Nucleus accumbens (tissue), 56 donors: ENCODE data around the gene CDH13.

ENCODE experiments used
- DNase-seq, 56 donors: peaks; one replicate each; lab custom pipeline; 2025; lab: John Stamatoyannopoulos, UW

CDH13 gene

DNA sequence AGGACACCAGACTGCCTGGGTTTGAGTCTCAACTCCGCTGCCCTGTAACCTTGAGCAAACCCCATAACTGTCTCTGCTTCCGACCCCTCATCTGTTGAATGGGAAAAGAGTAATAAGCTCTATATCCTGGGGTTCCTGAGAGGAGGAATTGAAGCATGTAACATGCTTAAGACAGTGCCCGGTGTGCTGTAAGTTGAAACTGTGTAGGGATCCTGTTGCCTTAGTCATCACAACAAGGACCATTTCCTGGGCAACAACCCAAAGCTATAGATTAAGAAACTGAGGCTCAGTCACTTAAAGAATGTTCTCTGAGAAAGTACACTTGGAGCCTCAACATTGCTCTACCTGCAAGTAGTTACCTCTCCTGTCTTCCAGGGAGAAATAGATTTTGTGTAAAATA is 23.0 kb downstream of the CDH13 start:
- no peak for DNase-seq

DNA sequence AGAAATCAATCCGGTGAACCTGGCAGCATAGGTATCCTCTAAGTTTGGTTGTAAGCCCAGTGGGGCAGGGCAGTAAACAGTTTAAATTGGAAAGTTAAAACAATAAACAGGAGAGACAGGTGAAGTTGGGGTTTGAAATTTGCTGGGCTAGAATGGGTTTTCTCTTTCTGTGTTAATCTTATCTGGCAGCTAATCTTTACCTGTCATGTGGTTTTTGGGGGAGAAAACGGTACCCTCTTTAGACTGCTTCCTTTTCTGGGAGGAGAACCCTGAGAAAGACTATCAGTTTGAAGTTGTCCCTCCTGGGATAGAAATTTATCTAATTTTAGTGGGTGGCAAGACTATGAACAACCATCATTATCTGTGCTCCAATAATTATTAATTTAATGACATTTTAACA is 24.0 kb downstream of the CDH13 start:
- no peak for DNase-seq

DNA sequence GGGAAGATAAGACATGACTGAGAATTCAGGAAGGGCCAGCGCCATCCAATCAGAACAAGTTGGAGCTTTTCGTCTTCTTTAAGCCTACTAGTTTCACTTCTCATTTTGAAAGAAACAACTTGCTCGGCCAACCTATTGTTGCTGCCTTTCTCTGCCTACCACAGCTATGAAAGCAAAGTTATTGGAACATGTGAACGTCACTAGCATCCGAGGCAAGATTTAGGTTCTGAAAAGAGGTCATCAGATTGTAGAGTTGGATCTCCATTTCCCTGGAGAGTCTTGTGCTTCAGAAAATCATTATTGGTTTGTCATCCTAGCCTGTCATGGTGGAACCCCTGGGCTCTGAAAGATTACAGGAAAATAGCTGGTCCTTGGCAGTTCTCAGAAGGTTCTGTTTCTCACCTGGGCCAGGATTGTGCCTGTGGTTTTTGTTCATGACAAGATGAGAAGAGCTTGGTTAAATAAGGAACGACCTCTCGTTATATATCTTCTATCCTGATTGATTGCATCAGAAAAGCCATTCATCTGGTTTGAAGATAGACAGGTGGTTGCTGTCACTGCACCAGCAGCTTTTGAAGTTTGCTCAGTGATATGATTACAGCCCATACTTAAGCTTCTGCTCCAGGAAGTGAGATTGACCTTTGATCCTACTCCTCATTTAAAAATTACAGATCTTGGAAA is 25.3 kb downstream of the CDH13 start:
- DNase-seq, result no peak

DNA sequence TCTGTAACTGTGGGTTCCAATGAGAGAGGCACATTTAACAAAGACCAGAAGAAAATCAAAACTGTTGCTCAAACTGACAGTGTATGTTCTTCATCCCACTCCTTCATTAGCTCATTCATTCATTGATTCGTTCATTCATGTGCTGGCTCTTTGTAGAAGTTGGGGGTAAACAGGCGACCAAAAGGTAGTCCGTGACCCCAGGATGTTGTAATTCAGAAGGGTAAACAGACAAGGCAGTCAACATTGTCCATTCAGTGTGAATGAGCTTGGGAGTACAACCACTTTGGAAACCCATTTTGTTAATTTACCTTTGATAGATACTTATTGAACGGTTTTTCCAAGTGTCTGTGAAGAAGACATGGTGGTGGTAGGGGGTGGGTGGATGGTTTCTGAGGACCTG is 26.1 kb downstream of the CDH13 start:
- no peak for DNase-seq

DNA sequence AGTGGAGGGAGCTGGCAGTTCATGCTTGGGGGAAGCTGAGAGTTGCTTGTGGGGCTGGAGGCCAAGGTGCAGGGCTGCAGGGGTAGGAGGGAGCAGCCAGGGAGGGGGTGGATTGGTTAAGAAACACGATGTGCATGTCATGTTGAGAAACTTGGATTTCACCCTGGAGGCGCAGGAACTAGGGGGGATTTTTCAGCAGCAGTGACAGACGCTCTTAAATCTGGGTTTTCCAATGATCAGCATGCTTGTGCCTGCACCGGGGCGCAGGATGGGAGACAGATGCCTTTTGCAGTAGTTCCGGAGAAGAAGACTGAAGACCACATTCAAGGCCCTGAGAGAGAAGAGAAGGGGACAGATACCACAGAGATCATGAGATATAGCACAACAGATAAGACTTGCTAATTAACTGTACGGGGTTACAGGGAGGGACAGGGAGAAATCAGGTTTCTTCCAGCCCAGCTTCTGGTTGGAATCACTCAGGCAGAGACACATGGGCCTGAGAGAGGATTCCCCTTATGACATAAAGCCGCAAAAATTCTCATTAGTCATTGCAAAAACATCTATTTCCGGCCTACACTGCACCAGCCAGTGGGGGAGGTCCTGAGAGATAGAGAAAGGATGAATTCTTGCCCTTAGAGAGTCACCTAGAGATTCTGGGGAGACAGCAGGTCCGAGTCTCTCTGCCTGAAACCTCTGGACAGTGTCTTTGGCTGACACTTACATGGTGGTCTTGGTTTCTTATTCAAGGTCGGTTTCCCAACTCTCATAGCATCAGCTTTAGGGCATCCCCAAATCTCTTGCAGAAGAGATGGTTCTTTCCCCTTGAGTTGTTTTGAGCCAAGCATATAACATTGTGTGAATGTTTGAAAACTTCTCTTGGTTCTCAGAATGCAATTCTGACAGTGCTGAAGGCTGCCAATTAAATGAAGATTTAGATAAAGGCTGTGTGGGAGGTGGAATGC is 27.1 kb downstream of the CDH13 start:
- DNase-seq, result no peak

- no peak for DNase-seq
Measured at GRCh38 chr16:82655072-82655714, 28.4 kb downstream of the CDH13 start.

- no peak for DNase-seq
Measured at GRCh38 chr16:82655720-82656490, 29.1 kb downstream of the CDH13 start.

- DNase-seq, result peak in 1 of 56 donors; percentile 3
Measured at GRCh38 chr16:82657239-82657638, 30.5 kb downstream of the CDH13 start.

GRCh38 chr16:82657786-82658185 is 31.0 kb downstream of the CDH13 start:
- no peak for DNase-seq

DNA sequence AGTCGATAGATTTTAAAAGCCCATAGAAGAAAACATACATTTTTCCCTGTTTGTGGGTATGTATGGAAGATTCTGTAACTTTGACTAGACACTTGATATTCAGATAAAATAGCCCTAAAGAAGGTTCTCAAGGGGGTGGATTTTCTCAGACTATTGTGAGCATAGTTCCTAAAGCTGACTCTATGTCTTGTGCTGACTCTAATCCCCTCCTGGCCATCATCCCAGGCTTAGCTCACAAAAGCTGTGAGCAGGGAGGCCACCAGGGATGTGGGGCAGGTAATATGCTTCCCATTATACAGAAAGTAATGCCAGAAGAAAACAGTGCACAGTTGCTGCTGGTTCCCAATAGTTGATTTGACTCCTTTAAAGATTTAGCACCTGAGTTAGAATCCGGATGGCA is 32.0 kb downstream of the CDH13 start:
- DNase-seq, result no peak

- no peak for DNase-seq
Measured at GRCh38 chr16:82660075-82660645, 33.4 kb downstream of the CDH13 start.

DNA sequence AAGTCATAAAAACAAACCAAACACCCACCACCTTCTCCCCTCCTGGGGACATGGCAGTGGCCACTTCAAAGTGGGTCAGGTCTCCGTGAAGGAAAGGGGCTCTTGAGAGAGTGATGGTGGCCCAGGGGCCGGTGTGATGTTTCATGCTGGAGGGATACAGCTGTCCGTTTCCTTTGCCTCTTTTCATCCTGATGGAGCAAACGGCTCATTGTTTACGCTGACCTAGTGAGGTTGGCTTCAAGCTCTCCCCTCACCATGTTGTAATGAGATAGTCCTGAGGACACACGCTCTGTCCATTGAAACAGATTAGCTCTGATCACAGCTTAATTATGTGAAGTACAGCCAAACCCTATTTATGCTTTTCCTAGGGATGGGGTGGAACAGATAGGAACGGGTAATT is 34.2 kb downstream of the CDH13 start:
- no peak for DNase-seq

DNA sequence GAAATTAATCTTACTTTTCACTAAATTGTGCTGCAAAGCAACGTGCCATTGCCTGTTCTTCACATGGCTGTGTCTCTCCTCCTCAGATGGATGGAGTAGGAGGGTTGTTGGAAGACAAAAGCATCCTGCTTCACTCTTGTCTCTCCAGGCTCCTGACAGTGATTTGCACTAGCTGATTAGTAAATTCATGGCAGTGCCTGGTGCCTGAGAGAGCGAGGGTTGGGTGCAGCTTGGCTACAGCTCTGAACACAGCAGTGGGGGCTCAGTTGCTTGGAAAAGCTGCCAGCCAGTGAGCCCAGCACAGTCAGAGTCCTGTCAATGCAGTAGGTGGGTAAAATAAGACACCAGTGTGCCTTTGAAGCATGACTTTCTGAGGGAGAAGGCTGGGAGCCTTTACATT is 37.4 kb downstream of the CDH13 start:
- peak in 12 of 56 donors; percentile 2 to 26 (median 14) for DNase-seq

- DNase-seq, result no peak
Measured at GRCh38 chr16:82665025-82665424, 38.3 kb downstream of the CDH13 start.

GRCh38 chr16:82667437-82667836 is 40.7 kb downstream of the CDH13 start:
- DNase-seq, result no peak

GRCh38 chr16:82668094-82668493 is 41.3 kb downstream of the CDH13 start:
- no peak for DNase-seq

DNA sequence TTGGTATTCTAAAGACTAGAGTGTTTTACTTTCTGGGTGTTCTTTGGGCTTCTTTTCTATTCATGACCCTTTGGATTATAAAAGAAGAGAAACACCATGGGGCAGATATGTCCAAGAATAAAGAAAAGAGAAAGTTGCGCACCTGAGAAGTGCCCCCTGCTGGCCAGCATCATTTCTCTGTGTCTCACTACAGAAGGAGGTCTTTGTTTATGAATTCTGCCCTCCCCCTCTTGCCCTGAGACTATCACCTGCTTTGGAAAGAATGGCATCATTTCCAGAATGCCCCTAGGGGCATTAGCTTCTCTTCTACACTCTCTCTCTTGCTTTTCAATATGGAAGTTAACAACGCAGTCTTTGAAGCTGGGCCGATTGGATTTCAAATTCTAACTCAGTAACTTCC is 45.0 kb downstream of the CDH13 start:
- peak in 6 of 56 donors; percentile 2 to 33 (median 6) for DNase-seq

DNA sequence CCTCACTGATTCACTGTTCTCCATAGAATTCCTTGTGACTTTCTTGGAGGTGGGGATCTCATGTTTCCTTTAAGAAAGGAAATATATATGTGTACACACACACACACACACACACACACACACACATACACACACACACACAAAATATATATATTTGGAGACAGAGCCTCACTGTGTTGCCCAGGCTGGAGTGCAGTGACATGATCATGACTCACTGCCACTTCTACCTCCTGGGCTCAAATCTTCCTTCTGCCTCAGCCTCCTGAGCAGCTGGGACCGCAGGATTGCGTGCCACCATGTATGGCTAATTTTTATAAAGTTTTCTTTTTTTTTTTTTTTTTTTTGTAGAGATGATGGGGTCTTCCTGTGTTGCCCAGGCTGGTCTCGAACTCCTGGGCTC is 45.9 kb downstream of the CDH13 start:
- no peak for DNase-seq

DNA sequence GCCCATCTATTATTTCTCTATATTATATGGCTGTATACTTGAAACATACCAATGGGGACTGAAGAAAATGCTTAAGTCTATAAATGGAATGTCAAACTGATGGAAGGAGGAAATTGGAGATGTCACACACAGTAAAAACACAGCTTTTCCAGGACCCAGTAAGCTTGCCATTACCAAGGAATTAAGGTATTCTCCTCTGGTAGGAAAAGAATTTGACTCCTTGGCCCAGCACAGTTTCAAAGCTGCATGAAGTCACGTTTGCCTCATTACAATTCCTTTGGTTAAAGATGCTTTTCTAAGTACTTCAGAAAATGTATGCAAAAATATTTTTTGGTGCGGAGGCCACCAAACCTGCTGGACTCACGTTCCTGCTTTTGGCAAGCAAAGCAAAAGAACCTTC is 48.5 kb downstream of the CDH13 start:
- DNase-seq, result no peak

DNA sequence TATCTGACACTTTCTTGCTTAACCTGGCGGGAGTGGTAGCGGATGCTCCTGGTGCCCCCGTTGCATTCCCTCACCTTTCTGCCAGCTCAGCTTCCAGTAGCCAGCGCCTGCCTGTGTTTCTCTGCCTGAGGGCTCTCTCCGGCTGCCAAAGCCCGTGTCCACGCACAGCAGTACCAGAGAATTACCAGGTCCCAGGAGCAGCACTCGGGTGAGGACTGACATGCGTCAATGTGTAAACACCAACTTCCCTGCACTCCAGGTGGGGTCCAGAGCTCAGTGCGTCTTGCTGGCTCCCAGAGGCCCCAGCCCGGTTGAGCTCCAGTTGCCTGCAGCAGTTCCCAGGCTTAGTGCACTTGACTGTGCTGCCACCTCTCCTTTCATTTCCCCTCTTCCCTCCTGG is 54.8 kb downstream of the CDH13 start:
- no peak for DNase-seq
